HG02884 (cell line): ENCODE results near the gene NUP210L.

Experiments used
- ATAC-seq: cut with Tn5 transposase; IDR thresholded peaks from one replicate; pipeline ENCODE4 v1.9.1; 2021; ENCODE audit warnings: mild to moderate bottlenecking, moderate library complexity; ENCODE audit not compliant: unreplicated experiment

NUP210L gene

DNA sequence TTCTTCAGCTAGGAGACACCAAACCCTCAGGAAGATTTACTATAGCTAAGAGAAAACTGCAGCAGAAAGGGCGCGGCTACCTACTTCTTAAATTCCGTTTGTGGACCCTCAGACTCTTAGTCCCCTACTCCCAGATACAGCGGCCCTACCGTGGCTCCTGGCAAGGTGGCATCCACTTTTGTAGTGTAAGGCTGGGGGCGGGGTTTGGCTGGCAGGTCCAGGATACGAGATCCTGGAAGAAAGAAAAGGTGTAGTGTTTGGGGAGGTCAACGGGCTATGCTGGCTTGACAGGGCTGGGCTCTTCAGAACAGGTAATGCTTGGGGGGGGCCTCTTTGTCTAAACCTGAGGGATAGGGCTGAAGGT is 186.9 kb downstream of the NUP210L start:
- no peak for ATAC-seq

DNA sequence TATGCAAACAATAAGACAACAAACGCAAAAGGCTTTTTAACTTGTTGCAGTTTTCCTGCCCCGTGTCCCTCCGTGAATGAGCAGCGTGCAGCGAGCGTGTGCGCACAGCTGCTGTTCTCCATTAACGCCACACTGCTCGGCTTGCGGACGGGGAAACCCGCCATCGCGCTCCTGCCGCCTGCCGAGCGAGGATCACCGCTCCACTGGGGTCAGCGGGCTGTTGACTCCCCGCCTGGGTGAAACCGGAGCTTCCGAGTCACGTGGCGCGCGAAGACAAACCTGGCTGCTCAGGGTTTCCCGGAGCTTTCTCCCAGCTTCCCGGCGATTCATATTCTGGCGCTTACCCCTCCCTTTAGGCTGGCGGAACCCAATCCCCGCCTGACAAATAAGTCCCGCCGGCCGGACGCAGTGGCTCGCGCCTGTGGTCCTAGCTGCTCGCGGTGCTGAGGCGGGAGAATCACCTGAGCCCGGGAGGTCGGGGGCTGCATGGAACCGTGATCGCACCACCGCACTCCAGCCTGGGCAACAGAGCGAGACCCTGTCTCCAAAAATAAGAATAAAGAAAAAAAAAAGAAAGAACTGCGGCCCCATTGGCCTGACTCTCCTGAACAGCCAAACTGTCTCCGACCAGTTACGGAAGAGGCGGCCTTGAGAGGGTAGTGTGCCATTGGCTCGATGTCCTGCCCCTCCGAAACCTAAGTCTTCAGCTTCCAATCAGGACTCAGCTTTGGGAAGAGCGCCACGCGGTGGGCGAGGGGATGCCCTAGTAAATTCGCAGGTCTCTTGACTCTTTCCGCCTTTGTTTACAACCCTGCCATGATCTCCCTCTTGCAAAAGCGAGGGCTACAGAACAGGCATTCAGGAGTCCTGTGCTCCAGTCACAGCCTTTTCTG is 187.5 kb downstream of the NUP210L start, which contains the start of gene CREB3L4:
Gene CREB3L4 (plus strand): TSS at position 796 of the 893 bp plus-strand sequence. CDS start 624 bp downstream, outside the sequence.
- ATAC-seq: peak; percentile 64

DNA sequence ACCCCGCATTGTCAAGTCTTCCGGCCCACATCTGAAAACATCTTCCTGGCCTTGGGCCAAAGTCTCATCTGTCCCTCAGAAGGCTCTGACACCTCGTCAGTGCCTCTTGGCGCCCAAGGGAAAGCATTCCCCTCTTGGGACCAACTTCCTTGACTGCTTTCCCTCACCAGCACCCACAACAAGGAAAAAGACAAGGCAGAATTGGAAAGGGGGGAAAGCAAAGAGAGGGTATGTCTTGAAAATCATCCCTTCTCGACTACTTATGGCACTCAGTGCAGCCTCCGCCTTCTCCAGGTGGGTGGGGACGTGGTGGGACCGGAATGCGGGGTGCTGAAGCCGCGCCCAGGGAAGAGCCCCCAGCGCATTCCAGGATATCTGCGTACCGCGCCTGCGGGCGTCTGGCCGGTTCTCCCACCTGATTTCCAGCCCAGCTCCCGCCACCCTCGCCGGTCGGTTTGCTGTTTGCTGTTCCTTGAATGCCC is 191.0 kb downstream of the NUP210L start:
- ATAC-seq: no peak

DNA sequence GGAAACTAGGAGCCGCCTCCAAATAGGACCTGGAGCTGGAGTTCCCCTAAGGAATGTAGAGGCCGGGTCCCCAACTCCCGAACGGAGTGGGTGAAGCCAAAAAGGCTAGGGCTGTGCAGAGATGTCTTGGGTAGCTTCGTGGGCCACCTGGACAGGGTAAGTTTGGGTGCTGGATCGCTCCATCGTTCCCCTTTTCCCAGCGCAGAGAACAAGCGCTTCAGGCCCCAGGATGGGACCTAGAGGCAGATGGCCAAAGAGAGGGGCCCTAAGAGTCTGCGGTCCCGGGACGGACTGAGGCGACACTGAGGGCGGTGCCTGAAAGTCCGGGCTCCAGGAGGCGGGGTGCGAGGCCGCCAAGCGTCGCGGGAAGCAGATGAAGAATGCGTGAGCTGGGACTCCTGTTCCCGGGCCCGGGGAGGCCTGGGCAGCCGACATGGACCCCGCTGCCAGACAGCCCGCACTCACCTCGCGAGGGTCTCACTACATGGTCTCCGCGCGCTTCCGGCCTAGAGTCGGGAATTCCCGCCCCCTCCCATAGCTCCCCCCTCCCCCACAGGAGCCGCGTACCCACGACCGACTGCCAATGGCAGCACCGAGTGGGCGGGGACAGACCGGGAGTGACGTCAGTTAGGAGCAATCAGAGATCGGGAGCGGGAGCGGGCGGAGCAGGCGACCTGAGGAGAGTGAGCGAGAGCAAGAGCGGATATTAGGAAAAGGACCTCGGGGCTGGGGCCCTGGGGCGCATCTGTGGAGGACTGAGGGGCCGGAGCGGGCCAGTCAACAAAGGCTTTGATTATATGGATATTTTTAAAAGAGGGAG is 191.6 kb downstream of the NUP210L start, which contains the start of gene SLC39A1:
Gene SLC39A1 (minus strand): TSS at position 508 of the 820 bp plus-strand sequence. CDS start 822 bp downstream, outside the sequence.
- ATAC-seq: no peak

DNA sequence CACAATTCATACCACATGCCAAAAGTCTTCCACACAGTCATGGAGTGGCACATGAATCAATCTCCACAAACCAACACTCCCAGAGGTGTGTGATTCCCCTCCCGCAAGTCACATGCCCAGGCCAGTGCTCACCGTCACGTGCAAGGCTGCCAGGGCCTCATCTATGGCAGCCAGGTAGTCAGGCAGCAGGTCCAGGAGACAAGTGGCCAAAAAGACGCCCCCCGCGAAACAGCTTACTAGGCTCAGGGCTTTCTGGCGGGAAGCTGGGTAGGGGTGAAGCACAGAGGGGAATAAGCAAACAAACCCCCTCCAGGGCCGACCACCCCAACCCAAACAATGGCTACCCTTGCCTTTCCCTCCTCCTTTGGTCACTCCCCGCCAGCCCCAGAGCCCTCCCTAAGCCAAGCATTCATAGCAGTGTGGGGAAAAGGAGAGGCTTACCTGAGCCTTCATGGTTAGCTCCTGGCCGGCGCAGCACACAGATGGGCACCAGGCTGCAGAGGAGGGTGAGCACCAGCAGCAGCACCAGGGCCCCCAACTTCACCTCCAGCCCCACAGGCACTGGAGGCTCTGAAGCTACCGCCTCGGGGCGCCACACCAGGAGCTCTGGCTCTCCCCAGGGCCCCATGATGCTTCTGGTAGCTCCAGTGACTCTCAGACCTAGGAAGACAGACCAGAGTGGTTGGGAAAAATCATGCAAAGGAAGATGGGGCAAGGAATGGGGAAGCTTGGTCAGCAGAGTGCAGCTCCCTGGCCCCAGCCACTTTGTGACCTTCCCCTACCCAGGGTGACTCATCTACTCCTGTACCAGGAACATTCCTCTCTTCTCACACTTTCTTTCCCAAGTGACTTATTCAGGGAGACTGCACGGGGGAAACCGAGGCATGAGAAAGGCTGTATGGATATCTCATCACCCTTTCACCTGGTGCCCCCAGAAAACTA is 192.5 kb downstream of the NUP210L start:
- no peak for ATAC-seq

DNA sequence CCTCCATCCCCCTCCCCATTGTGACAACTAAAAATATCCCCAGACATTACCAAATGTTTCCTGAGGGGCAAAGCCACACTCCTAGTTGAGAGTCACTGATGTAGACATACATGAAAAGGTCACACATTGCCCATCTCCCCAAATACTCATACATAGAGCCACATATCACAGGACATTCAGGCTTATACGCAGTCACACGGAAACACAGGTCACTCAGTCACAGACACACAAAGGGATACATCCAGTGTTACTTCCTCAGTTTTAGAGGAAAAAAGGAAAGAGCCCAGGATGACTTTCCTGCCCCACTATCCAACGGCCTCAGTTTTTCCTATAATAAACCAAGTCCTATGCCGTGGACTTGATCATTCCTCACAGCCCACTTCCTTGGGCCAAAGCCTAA is 193.5 kb downstream of the NUP210L start:
- no peak for ATAC-seq

DNA sequence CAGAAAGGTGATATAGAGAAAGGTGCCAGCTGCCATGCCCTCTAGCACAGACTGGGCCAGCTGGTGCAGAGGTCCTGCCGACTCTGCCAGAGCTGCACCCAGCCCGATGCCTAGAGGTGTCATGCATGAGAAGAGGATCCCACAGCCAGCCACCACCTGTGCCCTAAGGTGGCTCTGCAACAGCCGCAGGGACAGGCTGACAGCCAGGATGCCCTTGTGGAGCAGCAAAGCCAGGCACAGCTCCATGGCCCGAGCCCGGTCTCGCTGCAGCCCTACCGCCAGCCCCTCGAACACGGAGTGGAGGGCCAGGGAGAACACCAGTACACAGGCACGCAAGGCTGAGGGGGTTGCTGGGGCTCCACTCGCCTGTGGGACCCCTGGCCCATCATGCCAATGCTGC is 194.7 kb downstream of the NUP210L start:
- ATAC-seq: no peak

DNA sequence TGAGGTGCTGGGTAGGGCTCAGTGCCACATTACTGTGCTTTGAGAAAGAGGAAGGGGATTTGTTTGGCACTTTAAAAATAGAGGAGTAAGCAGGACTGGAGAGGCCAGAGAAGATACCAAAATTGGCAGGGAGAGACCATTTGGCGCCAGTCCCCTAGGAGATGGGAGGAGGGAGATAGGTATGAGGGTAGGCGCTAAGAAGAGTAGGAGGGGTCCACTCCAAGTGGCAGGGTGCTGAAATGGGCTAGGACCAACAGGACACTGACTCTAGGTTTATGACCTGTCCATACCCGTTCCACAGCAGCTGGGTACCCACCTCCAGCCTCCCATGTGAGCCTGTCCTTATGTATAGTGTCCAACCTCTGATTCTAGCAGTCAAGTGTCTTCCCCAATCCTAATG is 195.4 kb downstream of the NUP210L start:
- ATAC-seq: no peak

DNA sequence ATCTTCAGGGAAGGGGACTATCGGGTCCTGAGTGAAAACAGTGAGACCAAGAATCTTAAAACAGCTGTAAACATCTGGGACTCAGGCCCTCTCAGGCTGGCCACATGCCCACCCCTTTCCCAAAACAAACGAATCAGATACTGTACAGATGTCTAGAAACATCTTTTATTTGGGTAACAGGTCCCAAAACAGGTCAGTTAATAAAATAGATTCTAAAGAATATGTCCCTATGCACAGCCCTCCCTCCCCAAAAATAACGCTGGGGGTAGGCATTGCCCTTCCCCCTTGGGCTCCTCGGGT is 196.0 kb downstream of the NUP210L start:
- no peak for ATAC-seq

DNA sequence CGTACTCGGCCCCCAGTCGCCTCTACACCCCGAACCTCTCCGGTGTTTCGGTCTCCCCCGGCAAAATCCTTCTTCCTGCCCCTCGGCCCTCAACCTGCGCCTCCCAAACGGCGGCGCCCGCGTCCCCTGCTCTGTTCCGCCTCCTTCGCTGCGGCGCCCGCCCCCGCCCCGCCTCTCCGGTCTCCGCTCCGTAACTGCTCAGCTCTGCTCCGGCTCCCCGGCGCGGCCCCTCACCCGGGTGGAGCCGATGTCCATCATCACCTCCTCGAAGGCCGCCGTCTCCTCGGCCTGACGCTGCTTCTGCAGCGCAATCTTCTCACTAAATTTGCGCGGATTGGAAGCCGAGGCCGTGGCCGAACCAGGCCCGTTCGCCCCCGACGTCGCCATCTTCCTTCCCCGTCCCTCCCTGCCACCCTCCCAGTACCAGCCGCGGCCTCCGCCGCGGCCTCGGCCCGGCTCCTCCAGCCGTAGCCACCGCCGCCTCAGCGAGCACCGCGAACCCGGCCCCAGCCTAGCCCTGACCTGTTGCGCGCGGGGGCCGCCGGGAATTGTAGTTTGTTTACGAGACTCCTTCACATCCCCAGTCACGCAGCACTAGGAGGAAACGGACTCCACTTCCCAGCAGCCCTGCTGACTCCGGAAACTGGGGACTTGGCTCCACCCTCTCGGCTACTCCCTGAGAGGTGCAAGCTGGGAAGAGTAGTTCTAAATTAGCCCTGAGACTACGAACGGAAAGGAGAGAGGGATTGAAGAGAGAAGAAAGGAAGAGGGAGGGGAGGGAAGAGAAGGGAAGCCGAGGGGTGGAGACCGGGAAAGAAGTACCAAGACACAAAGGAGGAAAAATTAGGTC is 196.5 kb downstream of the NUP210L start, which contains the start of gene CRTC2:
Gene CRTC2 (minus strand): TSS at position 502 of the 850 bp plus-strand sequence. CDS start 115 bp downstream, at position 387.
- peak; percentile 78 for ATAC-seq

DNA sequence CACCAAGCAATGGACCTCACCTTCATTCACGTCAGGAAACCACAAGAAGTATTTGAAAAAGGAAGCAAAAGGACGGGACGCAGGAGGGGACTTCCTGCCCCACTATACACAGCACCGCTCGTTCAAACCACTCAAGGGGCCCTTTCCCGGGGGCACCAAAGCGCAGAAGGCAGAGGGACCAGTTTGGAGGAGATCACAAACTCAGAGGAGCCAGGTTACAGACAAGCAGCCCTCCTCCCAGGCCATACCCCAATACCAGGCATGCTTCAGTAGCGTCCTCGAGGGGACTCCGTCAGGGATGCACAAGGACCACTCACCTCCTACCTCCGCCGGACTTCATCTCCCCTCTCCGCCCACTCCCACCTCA is 197.1 kb downstream of the NUP210L start:
- peak; percentile 14 for ATAC-seq

DNA sequence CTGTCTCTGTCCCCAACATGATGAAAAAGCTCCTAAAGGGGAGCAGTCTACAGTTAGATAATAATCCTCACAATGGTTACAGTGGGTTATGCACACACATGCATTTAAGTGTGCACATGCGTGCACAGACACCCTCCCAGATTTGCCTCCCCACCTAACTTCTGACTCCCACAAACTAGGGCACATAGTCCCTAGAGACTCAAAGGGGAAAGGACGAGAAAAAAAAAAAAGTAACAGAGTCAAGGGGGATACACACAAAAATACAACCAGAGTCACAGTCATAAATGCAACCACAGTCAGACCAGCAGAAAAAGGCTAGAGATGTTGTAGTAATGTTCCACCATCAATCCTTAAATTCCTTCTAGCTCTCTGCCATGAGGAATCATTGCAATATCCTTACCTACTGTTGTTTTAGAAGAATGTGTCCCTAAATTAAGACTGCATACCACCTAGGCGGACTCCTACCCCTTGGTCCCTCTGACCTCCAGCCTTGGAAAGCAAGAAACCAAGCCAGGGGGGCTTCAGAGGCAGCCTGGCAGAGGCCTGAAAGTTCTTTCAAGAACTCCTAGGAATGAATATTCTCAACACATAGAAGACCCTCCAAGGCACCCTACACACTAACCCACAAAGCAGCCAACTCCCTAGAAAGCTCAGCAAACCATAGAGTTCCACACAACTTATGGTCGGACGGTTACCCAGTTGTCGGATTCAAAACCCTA is 197.7 kb downstream of the NUP210L start:
- no peak for ATAC-seq

DNA sequence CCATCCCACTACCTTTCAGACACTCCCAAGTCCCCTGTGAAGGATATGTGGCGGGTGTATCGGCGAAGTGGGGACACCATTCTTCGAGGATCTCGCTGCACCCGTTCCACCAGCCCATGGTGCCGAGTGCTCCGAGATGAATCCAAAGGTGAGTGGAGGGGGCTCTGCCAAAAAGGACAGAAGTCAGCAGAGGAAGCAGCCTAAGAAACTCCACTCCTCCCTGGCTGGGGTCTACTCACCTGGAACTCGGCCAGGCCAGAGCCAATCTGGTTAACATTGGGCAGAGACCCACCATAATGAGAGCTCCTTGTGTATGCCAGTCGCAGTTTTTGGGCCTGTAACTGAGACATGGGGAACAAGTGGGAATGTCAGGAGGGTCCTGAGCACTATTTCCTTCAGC is 200.0 kb downstream of the NUP210L start:
- ATAC-seq: no peak

DNA sequence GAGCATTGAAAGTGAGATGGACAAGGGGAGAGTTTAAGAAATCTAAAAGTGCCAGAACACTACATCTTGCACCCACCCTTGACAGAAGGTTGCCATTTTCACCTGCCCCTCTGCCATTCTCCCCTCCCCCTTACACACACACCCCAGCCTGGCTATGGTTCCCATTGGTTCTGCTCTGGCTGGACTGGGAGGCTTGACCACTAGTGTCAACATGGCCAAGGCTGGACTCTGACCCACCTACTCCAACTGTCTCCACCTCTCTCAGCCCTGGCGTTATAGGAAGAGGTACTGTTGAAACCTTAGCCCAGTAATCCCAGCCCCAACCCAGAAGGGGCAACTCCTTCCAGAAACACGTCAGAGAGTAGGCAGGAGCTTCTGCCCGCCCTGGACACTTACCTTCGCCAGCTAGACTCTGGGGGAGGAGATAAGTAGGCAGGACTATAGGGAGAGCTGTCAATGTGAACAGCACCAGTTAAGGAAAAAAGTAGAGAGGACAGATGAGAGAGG is 201.0 kb downstream of the NUP210L start:
- ATAC-seq: no peak

DNA sequence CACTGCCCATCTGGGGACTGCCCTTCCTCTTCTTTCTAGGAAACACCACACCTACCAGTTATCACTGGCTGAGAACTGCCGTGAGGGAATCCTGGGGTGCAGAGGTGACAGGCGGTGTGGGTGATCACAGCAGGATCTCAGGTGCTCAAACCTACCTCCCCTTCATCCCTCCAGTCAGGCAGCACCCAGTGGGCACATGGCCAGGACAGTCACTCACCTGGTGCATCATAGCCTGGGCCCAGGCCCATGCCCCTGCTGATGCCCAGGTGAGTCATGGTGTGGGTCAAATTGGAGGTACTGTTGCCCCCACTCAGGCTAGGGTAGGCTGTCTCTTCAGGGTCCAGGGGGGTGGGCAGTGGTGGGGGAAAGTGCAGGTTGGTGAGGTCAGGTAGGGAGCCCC is 203.1 kb downstream of the NUP210L start:
- no peak for ATAC-seq

DNA sequence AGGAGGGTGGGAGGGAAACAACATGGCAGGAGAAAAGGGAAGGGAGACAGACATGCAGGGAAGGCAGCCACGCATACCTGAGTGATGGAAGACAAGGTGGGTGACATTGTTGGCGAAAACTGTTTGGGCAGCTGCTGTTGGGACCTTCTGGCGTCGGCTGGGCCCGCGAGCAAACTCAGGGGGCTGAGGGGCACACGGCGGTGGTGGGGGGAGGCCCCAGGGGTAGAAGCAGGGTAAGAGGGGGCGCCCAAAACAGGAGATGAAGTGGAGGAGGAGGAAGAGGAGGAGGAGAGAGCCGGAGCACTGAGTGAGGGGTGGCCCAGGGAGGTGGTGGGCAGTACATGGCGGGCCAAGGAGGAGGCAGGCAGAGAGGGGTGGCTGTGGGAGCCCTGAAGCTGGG is 203.7 kb downstream of the NUP210L start:
- no peak for ATAC-seq

DNA sequence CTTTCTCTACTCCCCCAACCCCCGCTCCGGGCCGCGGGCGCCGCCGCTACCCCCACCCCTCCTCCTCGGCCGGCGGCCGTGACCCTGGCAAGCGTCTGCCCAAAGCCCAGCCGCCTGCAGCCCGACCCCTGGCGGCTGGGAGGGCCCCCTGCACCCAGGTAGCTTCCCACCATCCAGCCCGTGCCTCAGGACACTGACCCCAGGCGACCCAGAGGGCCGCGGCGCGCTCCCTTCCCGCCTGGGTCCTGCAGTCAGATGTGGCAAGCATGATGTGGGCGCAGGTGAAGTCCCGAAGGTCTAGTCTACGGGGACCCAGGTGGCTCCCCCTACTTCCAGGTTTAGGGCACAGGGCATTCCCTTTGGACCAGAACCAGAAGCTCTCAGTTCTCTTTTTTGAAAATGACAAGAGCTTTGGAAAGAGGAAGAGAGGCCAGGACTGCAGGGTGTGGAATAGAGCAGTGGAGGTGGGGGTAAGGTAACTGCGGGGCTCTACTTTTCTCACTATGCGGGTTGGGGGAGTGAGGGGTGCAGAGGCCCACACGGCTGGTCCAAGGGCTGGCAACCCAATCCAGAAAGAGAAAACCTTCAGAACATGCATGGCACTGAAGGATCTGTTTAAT is 208.1 kb downstream of the NUP210L start, which contains the start of gene DENND4B:
Gene DENND4B (minus strand): TSS at position 97 of the 620 bp plus-strand sequence. CDS start 2,344 bp downstream, outside the sequence.
- peak; percentile 56 for ATAC-seq
